Activated CD8-positive, alpha-beta memory T cell treated with anti-CD3 and anti-CD28 coated beads, Interleukin-2, amount 50 U/mL, for 1 hour (primary cell): ENCODE results near the gene HACL1.
A peak's percentile ranks its signal among the peaks of the same experiment; 100 is the strongest.

Source experiments
- DNase-seq: peaks from one replicate; pipeline ENCODE4 v3.0.0-alpha.2; 2020; ENCODE audit errors: extremely low read depth

The HACL1 gene

DNA sequence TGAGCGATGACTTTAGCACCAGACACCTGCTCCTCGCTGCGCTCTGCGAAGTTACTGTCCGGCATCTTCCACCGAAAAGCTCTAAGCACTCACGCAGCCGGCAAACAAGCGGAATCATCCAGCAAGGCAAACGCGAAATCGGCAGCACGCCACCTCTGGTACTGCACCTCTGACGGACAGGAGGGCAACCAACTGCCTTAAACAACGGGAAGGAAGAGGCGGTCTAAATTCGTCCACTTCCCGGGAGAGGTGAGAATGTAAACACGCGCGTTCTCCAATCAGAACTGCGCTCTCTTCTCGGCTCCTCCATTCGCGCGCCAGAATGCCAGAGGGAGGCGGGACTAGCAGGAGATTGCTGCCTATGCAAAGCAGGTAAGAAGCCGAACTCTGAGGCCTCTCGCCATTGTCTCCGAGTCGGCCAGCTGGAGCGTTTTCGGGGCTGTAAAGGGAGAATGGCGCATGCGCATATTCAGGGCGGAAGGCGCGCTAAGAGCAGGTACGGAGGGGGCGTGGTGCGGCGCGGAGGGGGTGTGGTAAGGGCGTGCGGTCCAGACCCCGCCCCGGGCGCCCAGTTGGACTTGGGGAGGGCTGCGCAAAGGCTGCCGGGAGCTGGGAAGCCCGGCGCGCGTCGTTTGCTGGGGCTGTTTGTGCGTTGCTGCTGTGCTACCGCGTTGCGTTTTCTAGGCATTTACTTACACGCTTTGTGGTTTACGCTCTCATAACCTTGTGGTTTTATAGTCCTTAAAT, at the start of gene HACL1, which contains the start of gene BTD:
Gene HACL1, minus strand, starts transcription at position 171 of the 747 bp plus-strand sequence. Its CDS starts 106 bp downstream, at position 65.
Gene BTD, plus strand, starts transcription at position 347 of the 747 bp plus-strand sequence. CDS start 33,695 bp downstream, outside the sequence.
- DNase-seq = peak; percentile 99

DNA sequence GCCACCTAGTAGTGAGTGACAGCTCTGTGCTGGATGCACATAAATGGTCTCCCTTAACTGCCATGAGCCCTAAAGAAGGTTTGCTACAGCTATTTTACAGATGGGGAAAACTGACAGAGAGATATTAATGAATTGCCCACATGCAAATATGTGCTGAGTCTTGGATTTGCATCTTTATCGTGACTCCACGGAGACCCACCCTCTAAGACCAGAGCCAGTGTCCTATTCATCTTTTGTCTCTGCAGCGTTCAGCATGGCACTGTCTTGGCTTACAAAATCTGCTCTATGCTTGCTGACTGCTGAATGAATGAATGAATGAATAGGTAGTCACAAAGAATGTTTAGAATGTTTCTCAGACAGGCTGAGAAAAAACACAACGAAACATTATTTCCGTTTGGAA, 48.5 kb upstream of the HACL1 start:
- no peak for DNase-seq

- no peak for DNase-seq
Observed at GRCh38 chr3:15649341-15649740, 48.0 kb upstream of the HACL1 start.

GRCh38 chr3:15647611-15648167, 46.3 kb upstream of the HACL1 start:
- DNase-seq = peak; percentile 26

GRCh38 chr3:15646851-15647511, 45.6 kb upstream of the HACL1 start:
- DNase-seq = no peak

GRCh38 chr3:15645740-15646501, 44.6 kb upstream of the HACL1 start:
- no peak for DNase-seq

- no peak for DNase-seq
Observed at GRCh38 chr3:15645246-15645645, 43.9 kb upstream of the HACL1 start.

- no peak for DNase-seq
Observed at GRCh38 chr3:15638891-15639262, 37.5 kb upstream of the HACL1 start.

DNA sequence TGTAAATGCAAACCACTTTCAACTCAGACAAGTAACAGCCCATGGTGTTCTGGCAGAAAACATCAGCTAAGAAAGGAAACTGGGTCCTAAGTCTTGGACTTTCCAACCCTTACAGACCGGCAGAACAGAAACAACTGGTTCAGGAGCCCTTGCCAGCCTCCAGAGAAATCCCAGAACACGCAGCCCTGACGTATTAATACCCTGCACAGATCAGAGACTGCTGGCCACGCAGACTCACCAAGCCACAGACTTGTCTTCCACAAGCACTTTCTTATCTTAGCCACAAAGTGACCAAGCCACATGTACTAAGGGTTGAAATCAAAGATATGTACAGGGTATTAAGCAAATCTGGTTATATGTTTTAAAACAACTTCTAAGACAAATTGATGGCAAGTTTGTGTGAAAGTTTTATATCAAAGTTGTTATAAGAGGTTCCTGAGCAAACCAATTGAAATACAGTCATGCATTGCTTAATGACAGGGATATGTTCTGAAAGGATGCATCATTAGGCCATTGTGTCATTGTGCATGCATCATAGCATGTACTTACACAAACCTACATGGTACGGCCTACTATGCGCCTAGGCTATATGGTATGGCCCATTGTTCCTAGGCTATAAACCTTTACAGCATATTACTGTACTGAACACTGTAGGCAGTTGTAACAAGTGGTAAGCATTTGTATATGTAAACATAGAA, 37.0 kb upstream of the HACL1 start:
- no peak for DNase-seq

- no peak for DNase-seq
Observed at GRCh38 chr3:15637131-15637951, 36.0 kb upstream of the HACL1 start.

DNA sequence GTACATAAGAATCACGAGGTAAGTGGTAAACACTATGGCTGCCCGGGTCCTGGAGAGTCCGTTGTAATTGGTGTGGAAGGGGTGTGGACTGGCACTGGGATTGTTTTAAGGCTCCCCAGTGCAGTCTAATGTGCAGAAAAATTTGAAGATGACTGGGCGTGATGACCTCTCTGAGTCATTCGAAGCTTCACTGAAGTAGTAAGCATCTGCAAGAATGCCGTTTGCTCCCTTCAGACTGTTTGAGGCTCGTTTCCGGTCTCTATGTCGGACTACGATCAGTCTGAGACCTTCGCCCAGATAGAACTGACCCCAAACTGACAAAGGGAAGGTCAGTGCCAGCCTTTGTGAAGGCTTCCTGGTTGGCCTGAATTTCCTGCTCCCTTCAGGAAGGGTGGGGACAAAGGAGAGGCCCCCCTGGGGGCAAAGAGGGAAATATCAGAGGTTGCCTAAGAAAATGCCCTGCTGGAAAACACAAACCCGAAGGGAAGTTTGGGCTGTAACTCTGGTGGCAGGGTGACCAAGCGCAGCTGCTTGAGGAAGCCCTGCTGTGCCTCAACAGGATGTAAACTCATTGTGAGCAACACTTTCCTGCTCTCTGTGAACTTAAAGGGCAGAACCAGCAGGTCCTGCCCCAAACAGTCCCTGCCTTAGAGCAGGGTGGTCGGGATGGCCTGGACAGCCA, 34.8 kb upstream of the HACL1 start:
- DNase-seq = no peak

DNA sequence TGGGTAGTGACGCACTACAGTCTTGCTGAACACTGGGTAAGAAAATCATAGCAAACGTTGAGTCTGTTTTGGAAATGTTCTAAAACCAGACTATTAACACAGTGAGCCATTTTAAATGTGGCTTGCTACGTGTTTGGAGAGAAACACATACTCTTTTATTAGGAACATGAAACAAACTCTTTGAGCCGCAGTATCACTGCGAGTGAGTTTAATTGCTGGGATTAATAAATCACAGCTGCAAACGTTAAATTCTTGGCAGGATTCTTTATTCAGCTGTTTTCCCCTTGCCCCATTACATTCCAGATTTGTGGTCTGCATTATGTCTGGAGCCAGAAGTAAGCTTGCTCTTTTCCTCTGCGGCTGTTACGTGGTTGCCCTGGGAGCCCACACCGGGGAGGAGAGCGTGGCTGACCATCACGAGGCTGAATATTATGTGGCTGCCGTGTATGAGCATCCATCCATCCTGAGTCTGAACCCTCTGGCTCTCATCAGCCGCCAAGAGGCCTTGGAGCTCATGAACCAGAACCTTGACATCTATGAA, 33.8 kb upstream of the HACL1 start:
- DNase-seq = no peak

DNA sequence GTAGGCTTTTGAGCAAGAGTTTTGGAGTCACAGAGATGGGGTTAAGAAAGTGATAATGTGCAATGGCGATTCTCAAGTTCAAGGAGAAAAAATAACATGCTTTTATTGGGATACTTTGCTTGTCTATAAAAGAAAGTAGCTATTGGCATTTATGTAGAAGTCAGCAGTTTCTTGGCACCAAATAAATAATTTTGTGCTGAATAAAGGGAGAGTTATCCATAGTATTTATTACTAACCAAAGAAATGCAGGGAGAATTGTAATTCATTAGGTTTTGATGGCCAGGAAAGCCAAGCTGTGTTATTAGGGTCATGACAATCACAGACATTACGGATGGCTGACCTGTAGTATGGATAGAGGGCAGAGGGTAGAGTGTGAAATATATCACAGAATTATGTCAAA, 33.3 kb upstream of the HACL1 start:
- DNase-seq = no peak

GRCh38 chr3:15633766-15634598, 32.6 kb upstream of the HACL1 start:
- no peak for DNase-seq

GRCh38 chr3:15633159-15633558, 31.8 kb upstream of the HACL1 start:
- DNase-seq = no peak

DNA sequence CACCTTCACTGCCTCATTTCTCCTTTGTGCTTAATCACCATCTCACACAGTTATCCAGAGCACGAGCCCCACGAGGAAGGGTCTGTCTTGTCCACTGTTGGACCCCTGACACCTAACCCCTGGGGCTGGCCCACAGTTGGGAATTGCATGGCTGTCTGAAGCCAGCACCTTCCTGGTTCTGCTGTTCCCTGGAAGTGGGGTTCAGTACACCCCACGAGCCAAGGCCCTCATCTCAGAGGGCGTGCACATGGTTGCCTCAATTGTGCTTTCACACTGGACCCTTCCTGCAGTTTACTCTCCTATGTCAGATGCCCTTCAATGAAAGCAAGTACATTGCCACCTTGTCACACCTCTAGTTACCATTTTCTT, 30.8 kb upstream of the HACL1 start:
- DNase-seq = no peak

- DNase-seq = no peak
Observed at GRCh38 chr3:15631426-15632211, 30.2 kb upstream of the HACL1 start.

DNA sequence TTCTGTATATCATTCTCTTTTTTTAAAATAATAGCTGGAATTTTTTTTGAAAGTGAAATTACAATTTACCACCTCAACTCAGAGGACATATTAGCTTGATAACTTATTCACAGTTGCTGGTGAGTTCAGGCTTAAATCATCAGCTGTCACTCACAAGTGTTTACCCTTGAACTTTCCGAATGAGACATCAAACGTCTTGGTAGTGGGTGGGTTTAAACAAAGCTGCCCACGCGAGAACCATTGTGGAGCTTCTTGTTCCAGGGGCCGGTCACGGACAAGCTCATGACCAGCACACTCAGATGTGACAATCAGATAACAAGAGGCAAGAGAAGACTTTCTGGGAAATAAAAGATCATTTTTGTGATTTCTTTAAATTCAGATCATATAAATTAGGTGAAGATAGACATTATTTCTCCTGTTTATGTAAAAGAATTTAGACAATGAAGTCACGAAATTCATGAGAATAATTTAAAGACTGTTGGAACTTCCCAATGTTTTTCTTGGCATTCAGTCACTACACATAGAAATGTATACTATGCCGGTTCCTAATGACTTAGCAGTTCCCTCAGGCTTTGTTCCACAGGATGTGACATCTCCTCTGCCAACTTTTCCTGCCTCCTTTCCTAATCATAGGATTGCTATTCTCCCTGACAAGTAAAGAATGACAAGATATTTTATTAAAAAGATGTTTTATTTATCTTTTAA, 29.4 kb upstream of the HACL1 start:
- DNase-seq = no peak
